Activated T-cell treated with anti-CD3 and anti-CD28 coated beads, Interleukin-2, amount 50 U/mL, for 24 hours (primary cell): ENCODE measurements around the gene NQO1.
"Not testable (repeated sequence)": the region's sequence is repeated elsewhere in the genome, so short reads cannot be mapped to it uniquely, and the experiment has no call there.

ENCODE experiments used
- DNase-seq: peaks from one replicate; pipeline ENCODE4 v3.0.0-alpha.2; 2020
- H3K27ac Mint-ChIP-seq: 2 replicates; pipeline ENCODE4 v1.8.0; 2020; ENCODE audit warnings: mild to moderate bottlenecking, mixed read lengths
- H3K27me3 Mint-ChIP-seq: 2 replicates; pipeline ENCODE4 v1.8.0; 2020; ENCODE audit warnings: mixed read lengths
- H3K36me3 Mint-ChIP-seq: 2 replicates; pipeline ENCODE4 v1.8.0; 2020; ENCODE audit warnings: low read depth, mixed read lengths
- H3K4me1 Mint-ChIP-seq: 2 replicates; pipeline ENCODE4 v1.8.0; 2020; ENCODE audit warnings: low read depth, mixed read lengths
- H3K4me3 Mint-ChIP-seq: 2 replicates; pipeline ENCODE4 v1.8.0; 2020; ENCODE audit warnings: mild to moderate bottlenecking, moderate library complexity, mixed read lengths
- H3K9me3 Mint-ChIP-seq: 2 replicates; pipeline ENCODE4 v1.8.0; 2020; ENCODE audit warnings: mixed read lengths

The NQO1 gene

GRCh38 chr16:69726313-69727060 lies at the start of gene NQO1:
NQO1 (minus strand) TSS chr16:69726560; CDS start chr16:69726439, 121 bp downstream.
- Mint-ChIP-seq H3K4me1 (peaks cover 30% of the 10 kb centered on the region), H3K9me3 (no peaks in the 10 kb centered on the region), H3K27ac (peak within 1 kb of the TSS; percentile 96), H3K27me3 (no peaks in the 10 kb centered on the region), H3K36me3 (peaks cover 5% of the 10 kb centered on the region), H3K4me3 (peak within 1 kb of the TSS; percentile 85)
- peak; percentile 91 for DNase-seq

- H3K27me3 Mint-ChIP-seq: no peaks in the 10 kb centered on the region
- no peak overlapping the region for H3K4me3 Mint-ChIP-seq
- peaks cover 13% of the 10 kb centered on the region for H3K9me3 Mint-ChIP-seq
- H3K27ac Mint-ChIP-seq: no peak overlapping the region
- H3K4me1 Mint-ChIP-seq: peaks cover 39% of the 10 kb centered on the region
- peaks cover 31% of the 10 kb centered on the region for H3K36me3 Mint-ChIP-seq
- no peak for DNase-seq
These were observed 49.2 kb upstream of the NQO1 start for GRCh38 chr16:69775563-69775962.

- Mint-ChIP-seq H3K9me3 (peaks cover 13% of the 10 kb centered on the region), H3K36me3 (peaks cover 23% of the 10 kb centered on the region), H3K4me1 (peaks cover 45% of the 10 kb centered on the region), H3K4me3 (no peak overlapping the region), H3K27ac (peak overlapping the region; percentile 67), H3K27me3 (no peaks in the 10 kb centered on the region)
- DNase-seq: no peak
These were observed 47.0 kb upstream of the NQO1 start for GRCh38 chr16:69773260-69773947.

GRCh38 chr16:69771651-69771967 lies 45.2 kb upstream of the NQO1 start:
- H3K4me3 Mint-ChIP-seq: no peak overlapping the region
- peaks cover 59% of the 10 kb centered on the region for H3K4me1 Mint-ChIP-seq
- no peak for DNase-seq
- no peaks in the 10 kb centered on the region for H3K27me3 Mint-ChIP-seq
- peaks cover 23% of the 10 kb centered on the region for H3K36me3 Mint-ChIP-seq
- peaks cover 13% of the 10 kb centered on the region for H3K9me3 Mint-ChIP-seq
- H3K27ac Mint-ChIP-seq: peak overlapping the region; percentile 67

GRCh38 chr16:69769404-69769803 lies 43.0 kb upstream of the NQO1 start:
- Mint-ChIP-seq H3K4me3 (no peak overlapping the region), H3K27me3 (no peaks in the 10 kb centered on the region), H3K36me3 (peaks cover 4% of the 10 kb centered on the region), H3K4me1 (peaks cover 65% of the 10 kb centered on the region), H3K27ac (no peak overlapping the region), H3K9me3 (no peaks in the 10 kb centered on the region)
- DNase-seq: no peak

- no peak for DNase-seq
- H3K27me3 Mint-ChIP-seq: no peaks in the 10 kb centered on the region
- no peaks in the 10 kb centered on the region for H3K9me3 Mint-ChIP-seq
- H3K4me1 Mint-ChIP-seq: peaks cover 62% of the 10 kb centered on the region
- no peaks in the 10 kb centered on the region for H3K36me3 Mint-ChIP-seq
- H3K4me3 Mint-ChIP-seq: no peak overlapping the region
- H3K27ac Mint-ChIP-seq: no peak overlapping the region
These were observed 42.3 kb upstream of the NQO1 start for GRCh38 chr16:69768666-69769065.

- Mint-ChIP-seq H3K4me1 (peaks cover 62% of the 10 kb centered on the region), H3K36me3 (peaks cover under 1% of the 10 kb centered on the region), H3K27me3 (no peaks in the 10 kb centered on the region), H3K27ac (peak overlapping the region; percentile 69), H3K4me3 (no peak overlapping the region), H3K9me3 (no peaks in the 10 kb centered on the region)
- no peak for DNase-seq
These were observed 41.3 kb upstream of the NQO1 start for GRCh38 chr16:69767459-69768229.

- peaks cover 46% of the 10 kb centered on the region for H3K4me1 Mint-ChIP-seq
- peaks cover 5% of the 10 kb centered on the region for H3K36me3 Mint-ChIP-seq
- H3K27ac Mint-ChIP-seq: peak overlapping the region; percentile 97
These were observed 37.2 kb upstream of the NQO1 start for GRCh38 chr16:69763599-69763942.

GRCh38 chr16:69762814-69763598 lies 36.6 kb upstream of the NQO1 start:
- no peak for DNase-seq
- Mint-ChIP-seq H3K4me3 (peak overlapping the region; percentile 89), H3K36me3 (peaks cover 5% of the 10 kb centered on the region), H3K27me3 (no peaks in the 10 kb centered on the region), H3K9me3 (no peaks in the 10 kb centered on the region), H3K27ac (peak overlapping the region; percentile 97), H3K4me1 (peaks cover 44% of the 10 kb centered on the region)

More at GRCh38 chr16:69763599-69763942, 37.2 kb upstream of the NQO1 start:
- DNase-seq: no peak
- Mint-ChIP-seq H3K27me3 (no peaks in the 10 kb centered on the region), H3K4me3 (peak overlapping the region; percentile 89), H3K9me3 (no peaks in the 10 kb centered on the region)

GRCh38 chr16:69761983-69762813 lies 35.8 kb upstream of the NQO1 start, which contains the start of gene WWP2:
WWP2 (plus strand) TSS chr16:69762332; CDS start chr16:69787011, 24,679 bp downstream.
- Mint-ChIP-seq H3K36me3 (peaks cover 5% of the 10 kb centered on the region), H3K27ac (peak within 1 kb of the TSS; percentile 97), H3K4me3 (peak within 1 kb of the TSS; percentile 89), H3K9me3 (no peaks in the 10 kb centered on the region), H3K4me1 (peaks cover 36% of the 10 kb centered on the region), H3K27me3 (no peaks in the 10 kb centered on the region)
- peak; percentile 87 for DNase-seq

GRCh38 chr16:69757375-69757774 lies 31.0 kb upstream of the NQO1 start:
- peaks cover 26% of the 10 kb centered on the region for H3K36me3 Mint-ChIP-seq
- not testable (repeated sequence) for DNase-seq, H3K27ac Mint-ChIP-seq, H3K9me3 Mint-ChIP-seq, H3K27me3 Mint-ChIP-seq, H3K4me3 Mint-ChIP-seq
- H3K4me1 Mint-ChIP-seq: peaks cover 25% of the 10 kb centered on the region

GRCh38 chr16:69756705-69757104 lies 30.3 kb upstream of the NQO1 start:
- no peak overlapping the region for H3K4me3 Mint-ChIP-seq
- peaks cover 31% of the 10 kb centered on the region for H3K36me3 Mint-ChIP-seq
- H3K4me1 Mint-ChIP-seq: peaks cover 28% of the 10 kb centered on the region
- H3K9me3 Mint-ChIP-seq: no peaks in the 10 kb centered on the region
- no peak overlapping the region for H3K27ac Mint-ChIP-seq
- no peaks in the 10 kb centered on the region for H3K27me3 Mint-ChIP-seq
- no peak for DNase-seq

GRCh38 chr16:69754469-69755310 lies 28.3 kb upstream of the NQO1 start, which contains the start of gene NOB1:
NOB1 (minus strand) TSS chr16:69754926; CDS start chr16:69754910, 16 bp downstream.
- H3K4me3 Mint-ChIP-seq: peak within 1 kb of the TSS; percentile 100
- no peaks in the 10 kb centered on the region for H3K9me3 Mint-ChIP-seq
- peak within 1 kb of the TSS; percentile 99 for H3K27ac Mint-ChIP-seq
- peaks cover 26% of the 10 kb centered on the region for H3K4me1 Mint-ChIP-seq
- H3K27me3 Mint-ChIP-seq: no peaks in the 10 kb centered on the region
- DNase-seq: peak; percentile 97
- peaks cover 47% of the 10 kb centered on the region for H3K36me3 Mint-ChIP-seq
